GM23338 (cell line): ENCODE measurements around the gene KLHL17. TPM values are rescaled to one million over a fixed set of nuclear protein-coding genes. Genes with fewer than 3 reads are reported as not detected.

Experiments
- ATAC-seq: fragments of 200-7000 bp; cut with Tn5 transposase; 3 replicates; pipeline ENCODE4 v1.9.1; 2020
- DNase-seq: peaks from one replicate; pipeline ENCODE4 v3.0.0-alpha.2; 2015; ENCODE audit warnings: low spot score
- H2AFZ ChIP-seq: fragments of 200-600 bp; sonication (generic); 2 replicates; pipeline ENCODE4 v1.8.0; 2016; ENCODE audit warnings: antibody characterized with exemption, mild to moderate bottlenecking, moderate library complexity
- H3F3A ChIP-seq: fragments of 200-600 bp; sonication (generic); replicated peaks from 2 replicates; pipeline ENCODE4 v1.8.0; 2017; ENCODE audit warnings: antibody characterized with exemption, mixed run types, low read depth
- H3K27ac ChIP-seq: fragments of 200-600 bp; sonication (generic); 2 replicates; pipeline ENCODE4 v1.6.1; 2016; ENCODE audit warnings: low read depth
- H3K27me3 ChIP-seq: fragments of 200-600 bp; sonication (generic); 2 replicates; pipeline ENCODE4 v1.8.0; 2016; ENCODE audit warnings: mild to moderate bottlenecking, mixed run types, moderate library complexity; ENCODE audit not compliant: insufficient read depth
- H3K36me3 ChIP-seq: fragments of 200-600 bp; sonication (generic); 2 replicates; pipeline ENCODE4 v1.8.0; 2016; ENCODE audit warnings: mild to moderate bottlenecking; ENCODE audit not compliant: insufficient read depth
- H3K4me1 ChIP-seq: fragments of 200-600 bp; sonication (generic); 2 replicates; pipeline ENCODE4 v1.8.0; 2016; ENCODE audit warnings: mild to moderate bottlenecking, moderate library complexity; ENCODE audit not compliant: insufficient read depth
- H3K4me2 ChIP-seq: fragments of 200-600 bp; sonication (generic); 2 replicates; pipeline ENCODE4 v1.7.1; 2017; ENCODE audit warnings: mixed run types
- H3K4me3 ChIP-seq: fragments of 200-600 bp; sonication (generic); 2 replicates; pipeline ENCODE4 v1.6.1; 2016; ENCODE audit warnings: mixed run types
- H3K79me2 ChIP-seq: fragments of 200-600 bp; sonication (generic); replicated peaks from 2 replicates; pipeline ENCODE4 v1.8.0; 2017; ENCODE audit warnings: mild to moderate bottlenecking; ENCODE audit not compliant: insufficient read depth
- H3K9me2 ChIP-seq: fragments of 200-600 bp; sonication (generic); 2 replicates; pipeline ENCODE4 v1.8.0; 2017; ENCODE audit not compliant: insufficient read depth
- H4K20me1 ChIP-seq: fragments of 200-600 bp; sonication (generic); replicated peaks from 2 replicates; pipeline ENCODE4 v1.8.0; 2017; ENCODE audit warnings: mild to moderate bottlenecking; ENCODE audit not compliant: insufficient read depth
- H3K27ac Mint-ChIP-seq: 2 replicates; pipeline ENCODE4 v1.8.0; 2020; ENCODE audit warnings: inconsistent platforms, mild to moderate bottlenecking, moderate library complexity, mixed read lengths
- H3K27me3 Mint-ChIP-seq: 3 replicates; pipeline ENCODE4 v1.8.0; 2022; ENCODE audit warnings: low read depth, mild to moderate bottlenecking, moderate library complexity, mixed read lengths, inconsistent platforms; ENCODE audit not compliant: insufficient read depth, poor library complexity
- H3K36me3 Mint-ChIP-seq: 3 replicates; pipeline ENCODE4 v1.8.0; 2021; ENCODE audit warnings: low read depth, mild to moderate bottlenecking, inconsistent platforms, moderate library complexity, mixed read lengths
- H3K4me1 Mint-ChIP-seq: 3 replicates; pipeline ENCODE4 v1.8.0; 2020; ENCODE audit warnings: mild to moderate bottlenecking, inconsistent platforms, mixed read lengths
- H3K4me3 Mint-ChIP-seq: 3 replicates; pipeline ENCODE4 v1.8.0; 2021; ENCODE audit warnings: moderate library complexity, mild to moderate bottlenecking, inconsistent platforms, mixed read lengths
- H3K9me3 Mint-ChIP-seq: 3 replicates; pipeline ENCODE4 v1.8.0; 2020; ENCODE audit warnings: moderate library complexity, mild to moderate bottlenecking, inconsistent platforms, mixed read lengths
- CREB1 ChIP-seq: fragments of 250-450 bp; sonication (Bioruptor Pico); IDR thresholded peaks from 2 replicates; pipeline ENCODE4 v1.5.0; 2020; ENCODE audit warnings: low read depth, mild to moderate bottlenecking, moderate library complexity
- CTCF ChIP-seq, 2 experiments: fragments of 200-600 bp in 1 of 2; sonication (generic) in 1 of 2; conservative IDR thresholded peaks; 2 replicates each; pipeline versions ENCODE4 v1.5.1 to v1.6.1; 2016 to 2017; ENCODE audit warnings: antibody characterized with exemption in 2 of 2, low read depth in 2 of 2, mild to moderate bottlenecking in 2 of 2, moderate library complexity in 1 of 2
- EZH2 ChIP-seq: fragments of 200-600 bp; sonication (generic); IDR thresholded peaks from one replicate; pipeline ENCODE4 v1.8.0; 2017; ENCODE audit warnings: antibody characterized with exemption, mild to moderate bottlenecking, low read depth; ENCODE audit not compliant: unreplicated experiment
- EZH2phosphoT487 ChIP-seq: fragments of 200-600 bp; sonication (generic); IDR thresholded peaks from one replicate; pipeline ENCODE4 v1.8.1; 2018; ENCODE audit warnings: antibody characterized with exemption; ENCODE audit not compliant: unreplicated experiment
- POLR2AphosphoS5 ChIP-seq: IDR thresholded peaks from 2 replicates; pipeline ENCODE4 v1.6.1; 2016; ENCODE audit warnings: antibody characterized with exemption, low read depth
- REST ChIP-seq: IDR thresholded peaks from one replicate; pipeline ENCODE4 v1.6.1; 2018; ENCODE audit warnings: antibody characterized with exemption; ENCODE audit not compliant: unreplicated experiment
- STAT1 ChIP-seq: IDR thresholded peaks from one replicate; pipeline ENCODE4 v1.6.1; 2016; ENCODE audit warnings: antibody characterized with exemption; ENCODE audit not compliant: unreplicated experiment
- ZNF114 ChIP-seq: fragments of 250-450 bp; sonication (Bioruptor Pico); IDR thresholded peaks from 2 replicates; pipeline ENCODE4 v1.5.0; 2020; ENCODE audit warnings: mild to moderate bottlenecking, moderate library complexity
- ZNF331 ChIP-seq: fragments of 250-450 bp; sonication (Bioruptor Pico); IDR thresholded peaks from 2 replicates; pipeline ENCODE4 v1.5.0; 2020; ENCODE audit warnings: low read depth, mild to moderate bottlenecking, moderate library complexity
- polyA plus RNA-seq: library from polyadenylated mRNA; unstranded; fragments of >200 nt; fragmentation: Nextera tagmentation; extraction: Ambion mirVana; gene quantifications from 2 replicates; pipeline ENCODE4 v1.2.1, GENCODE V29; 2016
- total RNA-seq: library from RNA; depleted of rRNA; stranded (reverse); fragments of >200 nt; shearing (Covaris generic); gene quantifications from 2 replicates; pipeline ENCODE4 v1.2.3, GENCODE V29; 2014
- TF ChIP-seq, protein P1 (sequence below): fragments of 250-450 bp; sonication (Bioruptor Pico); IDR thresholded peaks from 2 replicates; pipeline ENCODE4 v1.5.0; 2020; ENCODE audit warnings: mild to moderate bottlenecking, moderate library complexity
- TF ChIP-seq, protein P2 (sequence below): IDR thresholded peaks from 2 replicates; pipeline ENCODE4 v1.6.1; 2016; ENCODE audit warnings: antibody characterized with exemption

The KLHL17 gene
- total and polyA plus RNA-seq, 2 experiments from 2014 or later, result 16.5 to 37.1 TPM

- TF ChIP-seq REST, result no peak
- TF ChIP-seq POLR2AphosphoS5, result no peak
- TF ChIP-seq ZNF114 (CRISPR knock-in tag), result no peak
- no peak for TF ChIP-seq CTCF (conservative IDR thresholded peaks at IDR 0.05; ENCODE audit: low read depth in 2 of 2)
- TF ChIP-seq ZNF331, result no peak
Measured at GRCh38 chr1:952201-952600, 8.2 kb upstream of the KLHL17 start (continued).

GRCh38 chr1:952603-953002 is 7.8 kb upstream of the KLHL17 start:
- ATAC-seq (no peak), DNase-seq (no peak)
- Histone ChIP-seq H3K9me2 (no peaks in the 10 kb centered on the region), H3K4me2 (no peak overlapping the region), H3F3A (no peaks in the 10 kb centered on the region), H3K79me2 (peaks cover 4% of the 10 kb centered on the region), H3K4me3 (no peak overlapping the region), H3K27me3 (no peaks in the 10 kb centered on the region), H3K4me1 (no peaks in the 10 kb centered on the region), H3K27ac (no peak overlapping the region), H3K36me3 (peaks cover 25% of the 10 kb centered on the region), H2AFZ (no peak overlapping the region), H4K20me1 (no peaks in the 10 kb centered on the region; the same call in 1 of the 2 replicates)
- Mint-ChIP-seq H3K27me3 (peaks cover 13% of the 10 kb centered on the region), H3K4me3 (no peak overlapping the region), H3K9me3 (no peaks in the 10 kb centered on the region; the same call in 2 of the 3 replicates), H3K36me3 (peaks cover 64% of the 10 kb centered on the region), H3K4me1 (peaks cover 3% of the 10 kb centered on the region), H3K27ac (no peak overlapping the region)
- TF ChIP-seq CREB1, result no peak
- no peak for TF ChIP-seq EZH2
- no peak for TF ChIP-seq STAT1
- TF ChIP-seq CTCF (conservative IDR thresholded peaks at IDR 0.05; ENCODE audit: low read depth in 2 of 2), result no peak
- TF ChIP-seq, protein P1, sequence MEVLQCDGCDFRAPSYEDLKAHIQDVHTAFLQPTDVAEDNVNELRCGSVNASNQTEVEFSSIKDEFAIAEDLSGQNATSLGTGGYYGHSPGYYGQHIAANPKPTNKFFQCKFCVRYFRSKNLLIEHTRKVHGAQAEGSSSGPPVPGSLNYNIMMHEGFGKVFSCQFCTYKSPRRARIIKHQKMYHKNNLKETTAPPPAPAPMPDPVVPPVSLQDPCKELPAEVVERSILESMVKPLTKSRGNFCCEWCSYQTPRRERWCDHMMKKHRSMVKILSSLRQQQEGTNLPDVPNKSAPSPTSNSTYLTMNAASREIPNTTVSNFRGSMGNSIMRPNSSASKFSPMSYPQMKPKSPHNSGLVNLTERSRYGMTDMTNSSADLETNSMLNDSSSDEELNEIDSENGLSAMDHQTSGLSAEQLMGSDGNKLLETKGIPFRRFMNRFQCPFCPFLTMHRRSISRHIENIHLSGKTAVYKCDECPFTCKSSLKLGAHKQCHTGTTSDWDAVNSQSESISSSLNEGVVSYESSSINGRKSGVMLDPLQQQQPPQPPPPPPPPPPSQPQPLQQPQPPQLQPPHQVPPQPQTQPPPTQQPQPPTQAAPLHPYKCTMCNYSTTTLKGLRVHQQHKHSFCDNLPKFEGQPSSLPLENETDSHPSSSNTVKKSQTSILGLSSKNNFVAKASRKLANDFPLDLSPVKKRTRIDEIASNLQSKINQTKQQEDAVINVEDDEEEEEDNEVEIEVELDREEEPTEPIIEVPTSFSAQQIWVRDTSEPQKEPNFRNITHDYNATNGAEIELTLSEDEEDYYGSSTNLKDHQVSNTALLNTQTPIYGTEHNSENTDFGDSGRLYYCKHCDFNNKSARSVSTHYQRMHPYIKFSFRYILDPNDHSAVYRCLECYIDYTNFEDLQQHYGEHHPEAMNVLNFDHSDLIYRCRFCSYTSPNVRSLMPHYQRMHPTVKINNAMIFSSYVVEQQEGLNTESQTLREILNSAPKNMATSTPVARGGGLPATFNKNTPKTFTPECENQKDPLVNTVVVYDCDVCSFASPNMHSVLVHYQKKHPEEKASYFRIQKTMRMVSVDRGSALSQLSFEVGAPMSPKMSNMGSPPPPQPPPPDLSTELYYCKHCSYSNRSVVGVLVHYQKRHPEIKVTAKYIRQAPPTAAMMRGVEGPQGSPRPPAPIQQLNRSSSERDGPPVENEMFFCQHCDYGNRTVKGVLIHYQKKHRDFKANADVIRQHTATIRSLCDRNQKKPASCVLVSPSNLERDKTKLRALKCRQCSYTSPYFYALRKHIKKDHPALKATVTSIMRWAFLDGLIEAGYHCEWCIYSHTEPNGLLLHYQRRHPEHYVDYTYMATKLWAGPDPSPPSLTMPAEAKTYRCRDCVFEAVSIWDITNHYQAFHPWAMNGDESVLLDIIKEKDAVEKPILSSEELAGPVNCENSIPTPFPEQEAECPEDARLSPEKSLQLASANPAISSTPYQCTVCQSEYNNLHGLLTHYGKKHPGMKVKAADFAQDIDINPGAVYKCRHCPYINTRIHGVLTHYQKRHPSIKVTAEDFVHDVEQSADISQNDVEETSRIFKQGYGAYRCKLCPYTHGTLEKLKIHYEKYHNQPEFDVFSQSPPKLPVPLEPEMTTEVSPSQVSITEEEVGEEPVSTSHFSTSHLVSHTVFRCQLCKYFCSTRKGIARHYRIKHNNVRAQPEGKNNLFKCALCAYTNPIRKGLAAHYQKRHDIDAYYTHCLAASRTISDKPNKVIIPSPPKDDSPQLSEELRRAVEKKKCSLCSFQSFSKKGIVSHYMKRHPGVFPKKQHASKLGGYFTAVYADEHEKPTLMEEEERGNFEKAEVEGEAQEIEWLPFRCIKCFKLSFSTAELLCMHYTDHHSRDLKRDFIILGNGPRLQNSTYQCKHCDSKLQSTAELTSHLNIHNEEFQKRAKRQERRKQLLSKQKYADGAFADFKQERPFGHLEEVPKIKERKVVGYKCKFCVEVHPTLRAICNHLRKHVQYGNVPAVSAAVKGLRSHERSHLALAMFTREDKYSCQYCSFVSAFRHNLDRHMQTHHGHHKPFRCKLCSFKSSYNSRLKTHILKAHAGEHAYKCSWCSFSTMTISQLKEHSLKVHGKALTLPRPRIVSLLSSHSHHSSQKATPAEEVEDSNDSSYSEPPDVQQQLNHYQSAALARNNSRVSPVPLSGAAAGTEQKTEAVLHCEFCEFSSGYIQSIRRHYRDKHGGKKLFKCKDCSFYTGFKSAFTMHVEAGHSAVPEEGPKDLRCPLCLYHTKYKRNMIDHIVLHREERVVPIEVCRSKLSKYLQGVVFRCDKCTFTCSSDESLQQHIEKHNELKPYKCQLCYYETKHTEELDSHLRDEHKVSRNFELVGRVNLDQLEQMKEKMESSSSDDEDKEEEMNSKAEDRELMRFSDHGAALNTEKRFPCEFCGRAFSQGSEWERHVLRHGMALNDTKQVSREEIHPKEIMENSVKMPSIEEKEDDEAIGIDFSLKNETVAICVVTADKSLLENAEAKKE (CRISPR knock-in tag), result no peak
- no peak for TF ChIP-seq EZH2phosphoT487
- TF ChIP-seq, protein P2, sequence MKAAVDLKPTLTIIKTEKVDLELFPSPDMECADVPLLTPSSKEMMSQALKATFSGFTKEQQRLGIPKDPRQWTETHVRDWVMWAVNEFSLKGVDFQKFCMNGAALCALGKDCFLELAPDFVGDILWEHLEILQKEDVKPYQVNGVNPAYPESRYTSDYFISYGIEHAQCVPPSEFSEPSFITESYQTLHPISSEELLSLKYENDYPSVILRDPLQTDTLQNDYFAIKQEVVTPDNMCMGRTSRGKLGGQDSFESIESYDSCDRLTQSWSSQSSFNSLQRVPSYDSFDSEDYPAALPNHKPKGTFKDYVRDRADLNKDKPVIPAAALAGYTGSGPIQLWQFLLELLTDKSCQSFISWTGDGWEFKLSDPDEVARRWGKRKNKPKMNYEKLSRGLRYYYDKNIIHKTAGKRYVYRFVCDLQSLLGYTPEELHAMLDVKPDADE, result no peak
